ENCODE measurements around the gene TTC33.

DNA sequence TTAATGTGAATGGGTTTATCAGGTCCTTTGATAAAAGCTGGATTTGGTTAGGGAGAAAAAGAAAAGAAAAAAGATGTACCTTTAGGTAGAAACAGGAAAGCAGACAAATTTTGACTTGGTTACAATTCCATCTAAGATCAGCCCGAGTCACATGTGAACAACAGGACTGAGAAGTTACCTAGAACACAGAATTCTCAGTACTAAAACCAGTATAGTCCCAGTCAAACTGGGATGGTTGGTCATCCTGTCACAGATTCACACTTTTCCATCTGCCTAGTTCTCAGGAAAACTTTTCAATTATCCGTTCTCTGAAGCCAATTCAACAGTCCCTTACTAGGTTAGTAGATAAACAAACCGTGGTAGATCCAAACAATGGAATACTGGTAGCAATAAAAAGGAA lies 266.3 kb downstream of the TTC33 start:
- TF ChIP-seq, protein P1, sequence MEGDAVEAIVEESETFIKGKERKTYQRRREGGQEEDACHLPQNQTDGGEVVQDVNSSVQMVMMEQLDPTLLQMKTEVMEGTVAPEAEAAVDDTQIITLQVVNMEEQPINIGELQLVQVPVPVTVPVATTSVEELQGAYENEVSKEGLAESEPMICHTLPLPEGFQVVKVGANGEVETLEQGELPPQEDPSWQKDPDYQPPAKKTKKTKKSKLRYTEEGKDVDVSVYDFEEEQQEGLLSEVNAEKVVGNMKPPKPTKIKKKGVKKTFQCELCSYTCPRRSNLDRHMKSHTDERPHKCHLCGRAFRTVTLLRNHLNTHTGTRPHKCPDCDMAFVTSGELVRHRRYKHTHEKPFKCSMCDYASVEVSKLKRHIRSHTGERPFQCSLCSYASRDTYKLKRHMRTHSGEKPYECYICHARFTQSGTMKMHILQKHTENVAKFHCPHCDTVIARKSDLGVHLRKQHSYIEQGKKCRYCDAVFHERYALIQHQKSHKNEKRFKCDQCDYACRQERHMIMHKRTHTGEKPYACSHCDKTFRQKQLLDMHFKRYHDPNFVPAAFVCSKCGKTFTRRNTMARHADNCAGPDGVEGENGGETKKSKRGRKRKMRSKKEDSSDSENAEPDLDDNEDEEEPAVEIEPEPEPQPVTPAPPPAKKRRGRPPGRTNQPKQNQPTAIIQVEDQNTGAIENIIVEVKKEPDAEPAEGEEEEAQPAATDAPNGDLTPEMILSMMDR (IDR thresholded peaks at IDR 0.05; ENCODE audit: low read depth, low read length): no peak
- no peak for TF ChIP-seq EZH2phosphoT487 (IDR thresholded peaks at IDR 0.05; ENCODE audit: low read depth)

Data from OCI-LY3 (cell line).